GM18867 (cell line): Measurements from ENCODE around the gene SCAPER.

Experiments used
- ATAC-seq: cut with Tn5 transposase; IDR thresholded peaks from one replicate; pipeline ENCODE4 v1.9.1; 2021; ENCODE audit warnings: mild to moderate bottlenecking, moderate library complexity; ENCODE audit not compliant: unreplicated experiment

Gene SCAPER

DNA sequence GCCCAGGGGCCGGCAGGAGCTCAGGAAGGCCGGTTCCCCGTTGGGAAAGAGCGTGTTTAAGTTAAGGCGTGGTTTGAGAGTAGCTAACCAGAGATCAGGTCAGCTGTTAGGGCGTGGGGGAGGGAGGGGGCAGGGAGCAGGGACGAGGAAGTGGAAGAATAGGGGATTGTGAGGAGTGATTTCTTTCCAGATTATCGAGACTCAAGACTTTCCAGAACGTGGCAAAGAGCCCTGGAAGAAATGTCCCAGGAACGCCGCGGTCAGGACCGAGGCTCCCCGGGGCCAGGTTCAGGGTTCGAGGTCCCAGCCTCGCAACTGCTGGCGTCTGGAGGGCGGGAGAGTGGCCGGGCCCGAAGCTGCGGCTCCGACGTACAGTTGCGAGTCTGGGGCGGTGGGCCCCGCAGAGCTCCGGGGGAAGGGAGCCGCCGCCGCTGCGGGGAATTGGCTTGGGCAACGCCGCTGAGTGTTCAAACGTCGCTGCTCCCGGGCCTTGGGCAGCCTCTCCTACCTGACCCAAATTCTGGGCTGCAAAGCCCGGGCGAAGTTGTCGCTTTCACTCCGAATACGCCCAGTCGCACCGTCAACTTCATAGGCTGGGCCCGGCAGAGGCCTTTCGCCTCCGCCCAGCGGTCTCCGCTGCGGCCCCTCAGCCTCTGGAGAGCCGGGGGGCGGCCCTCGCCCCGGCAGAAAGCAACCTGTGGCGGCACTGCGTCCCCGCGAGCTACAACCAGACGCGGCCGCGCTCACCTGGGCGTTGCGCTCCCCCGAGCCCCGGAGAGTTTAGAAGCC is 559.1 kb downstream of the SCAPER start:
- ATAC-seq: peak; percentile 51

DNA sequence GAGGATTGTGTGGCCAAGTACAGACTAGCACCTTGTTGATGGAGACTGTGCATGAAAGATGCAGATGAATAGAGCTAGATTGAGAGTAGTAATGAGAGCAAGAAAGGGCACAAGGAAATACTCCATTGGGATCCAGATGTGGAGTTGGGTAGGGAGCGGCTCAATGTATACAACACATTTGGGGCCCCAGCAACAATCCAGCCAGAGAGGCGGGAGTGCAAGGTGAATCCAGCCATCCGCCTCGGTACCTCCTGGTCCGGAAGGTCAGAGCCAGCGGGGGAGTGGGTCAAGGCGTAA is 559.6 kb downstream of the SCAPER start:
- no peak for ATAC-seq

GRCh38 chr15:76344893-76345582 is 560.1 kb downstream of the SCAPER start:
- ATAC-seq: no peak

DNA sequence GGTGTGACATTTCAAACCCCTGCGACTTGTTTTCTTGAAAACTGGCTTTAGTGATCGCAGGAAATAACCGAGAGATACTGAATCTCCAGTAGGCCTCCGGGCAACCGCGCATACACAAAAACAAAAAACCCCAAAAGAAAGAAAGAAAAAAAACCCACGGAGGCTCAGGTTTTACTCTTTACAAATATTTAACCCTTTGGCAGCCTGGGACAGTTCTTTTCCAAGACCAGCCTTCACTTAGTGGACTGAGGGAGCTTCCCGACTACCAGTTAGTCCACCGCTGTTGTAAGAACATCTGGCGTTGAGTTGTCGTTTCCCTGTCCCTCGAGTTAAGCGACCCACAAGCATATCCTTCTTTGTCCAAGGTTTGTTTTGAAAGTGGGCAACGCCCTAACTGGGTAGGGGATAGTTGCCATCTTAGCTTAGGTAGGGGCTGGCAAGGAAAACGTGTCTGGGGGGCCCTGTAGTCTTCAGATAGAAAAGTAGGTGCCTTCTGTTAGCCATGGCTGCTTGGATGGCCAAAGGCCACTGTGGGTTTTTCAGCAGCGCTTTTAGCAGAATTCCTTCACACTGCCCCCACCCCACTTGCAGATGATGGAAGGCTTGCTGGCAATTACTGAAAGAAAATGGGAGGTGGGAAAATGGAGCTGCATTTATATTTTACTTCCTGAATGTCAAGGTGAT is 561.7 kb downstream of the SCAPER start:
- ATAC-seq: no peak

DNA sequence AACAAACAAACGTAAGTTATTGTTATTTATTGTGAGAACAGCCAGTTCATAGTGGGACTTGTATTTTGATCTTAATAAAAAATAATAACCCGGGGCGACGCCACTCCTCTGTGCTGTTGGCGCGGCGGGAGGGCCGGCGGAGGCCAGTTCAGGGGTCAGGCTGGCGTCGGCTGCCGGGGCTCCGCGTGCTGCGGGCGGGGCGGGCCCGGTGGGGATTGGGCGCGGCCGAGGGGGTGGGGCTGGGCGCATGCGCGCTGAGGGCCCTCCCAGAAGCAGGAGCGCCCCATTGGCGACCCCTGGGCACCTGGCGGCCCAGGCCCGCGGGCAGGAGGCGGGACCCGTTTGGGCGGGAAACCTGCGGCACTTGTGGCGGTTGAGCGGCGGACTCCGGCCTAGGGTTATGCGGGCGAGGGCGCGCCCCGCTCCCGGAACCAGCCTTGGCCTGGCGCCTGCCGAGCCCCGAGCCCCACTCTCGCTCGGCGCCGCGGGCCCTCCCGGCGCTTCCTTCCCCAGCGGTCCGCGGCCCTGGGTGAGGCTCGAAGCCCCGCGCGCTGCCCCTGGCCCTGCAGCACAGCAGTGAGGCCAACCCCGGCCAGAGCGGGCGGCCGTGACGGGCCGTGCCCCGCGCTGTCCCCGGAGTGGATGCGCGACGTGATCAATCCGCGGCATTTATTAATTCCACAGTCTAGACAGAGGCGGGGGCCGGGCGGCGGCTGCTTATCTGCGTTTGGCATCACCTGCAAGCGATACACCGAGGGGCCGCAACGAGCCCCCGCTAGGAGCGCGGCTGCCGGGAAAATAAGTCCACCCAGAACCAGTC is 562.5 kb downstream of the SCAPER start:
- ATAC-seq: no peak

DNA sequence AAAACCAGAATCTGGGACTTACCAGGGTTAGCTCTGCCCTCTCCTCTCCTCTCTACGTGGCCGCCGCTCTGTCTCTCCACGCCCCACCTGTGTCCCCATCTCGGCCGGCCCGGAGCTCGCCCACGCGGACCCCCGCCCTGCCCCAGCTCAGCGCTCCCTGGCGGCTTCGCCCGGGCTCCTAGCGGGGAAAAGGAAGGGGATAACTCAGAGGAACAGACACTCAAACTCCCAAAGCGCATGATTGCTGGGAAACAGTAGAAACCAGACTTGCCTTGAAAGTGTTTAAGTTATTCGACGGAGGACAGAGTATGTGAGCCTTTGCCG is 563.1 kb downstream of the SCAPER start:
- ATAC-seq: no peak

- ATAC-seq: no peak
These were observed 563.6 kb downstream of the SCAPER start for GRCh38 chr15:76341366-76342057.

GRCh38 chr15:76340803-76341365 is 564.3 kb downstream of the SCAPER start:
- ATAC-seq: no peak

GRCh38 chr15:76340198-76340802 is 564.8 kb downstream of the SCAPER start:
- ATAC-seq: no peak

GRCh38 chr15:76339305-76340197 is 565.6 kb downstream of the SCAPER start:
- no peak for ATAC-seq

DNA sequence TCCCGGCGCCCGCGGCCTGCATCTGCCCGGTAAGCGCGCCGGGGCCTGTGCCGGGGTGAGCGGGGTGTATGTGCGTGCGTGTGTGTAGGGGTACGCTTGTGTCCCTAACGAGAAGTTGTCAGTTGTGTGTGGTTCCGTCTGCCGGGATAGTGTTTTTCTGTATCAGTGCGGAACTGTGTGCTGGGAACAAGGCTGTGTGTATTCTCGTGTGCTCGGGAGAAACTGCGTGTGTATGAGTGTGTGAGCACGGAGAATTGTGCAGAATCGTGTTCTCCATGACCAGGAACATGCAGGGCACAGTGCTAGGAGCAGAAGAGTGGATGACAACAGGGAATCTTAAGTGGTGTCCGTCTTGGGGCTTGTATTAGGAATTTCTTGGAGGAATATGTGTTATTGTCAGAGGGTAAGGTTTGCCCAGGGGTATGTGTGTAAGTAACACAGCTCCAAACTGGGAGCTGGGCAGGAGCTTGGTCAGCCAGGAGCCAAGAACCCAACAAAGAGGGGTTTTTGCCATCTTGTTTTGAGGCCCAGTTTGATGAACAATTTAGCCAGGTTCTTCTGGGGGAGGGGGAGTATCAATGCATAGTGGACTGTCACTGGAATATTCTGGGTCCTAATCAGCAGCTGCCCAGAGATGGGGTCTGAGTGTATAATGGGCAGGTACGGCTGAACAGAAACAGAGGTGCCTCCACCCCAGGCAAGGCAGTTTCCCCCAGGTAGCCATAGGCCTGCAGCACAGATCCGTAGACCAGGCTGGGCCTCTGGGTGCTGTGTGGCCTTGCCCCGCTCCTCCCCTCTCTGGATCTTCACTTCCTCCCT is 566.4 kb downstream of the SCAPER start:
- ATAC-seq: no peak

GRCh38 chr15:76337696-76338485 is 567.2 kb downstream of the SCAPER start:
- ATAC-seq: no peak

DNA sequence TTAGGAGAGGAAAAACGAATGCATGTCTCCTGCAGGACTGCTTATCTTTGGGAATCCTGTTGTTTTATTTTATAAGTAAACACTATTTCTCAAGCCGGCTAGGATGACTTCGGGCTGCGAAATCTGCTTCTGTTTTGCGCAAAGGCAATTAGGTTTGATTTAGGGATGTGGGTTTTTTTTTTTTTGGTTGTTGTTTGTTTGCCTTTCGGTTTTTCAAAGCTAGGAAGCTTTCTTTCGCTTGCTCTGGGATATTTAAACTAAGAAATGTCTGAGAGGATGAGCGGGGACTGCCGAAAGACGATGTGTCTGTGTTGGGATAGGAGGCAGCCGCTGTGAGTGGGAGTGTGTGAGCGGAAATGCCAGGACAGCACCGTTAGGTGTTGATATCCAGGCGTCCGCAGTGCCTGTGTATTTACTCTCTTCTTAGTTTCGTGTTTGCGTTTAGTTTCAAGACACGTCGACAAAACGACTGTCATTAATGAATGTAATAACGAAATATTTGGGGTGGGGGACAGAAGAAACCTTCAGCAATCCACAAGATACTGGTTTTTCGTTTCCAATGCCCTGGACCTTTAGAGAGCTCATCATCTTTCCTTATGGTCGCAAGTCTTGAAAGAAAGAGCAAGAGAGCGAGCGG is 568.0 kb downstream of the SCAPER start:
- ATAC-seq: no peak

GRCh38 chr15:76336254-76337058 is 568.7 kb downstream of the SCAPER start, which contains the start of gene ISL2:
TSS of gene ISL2 (plus strand) at chr15:76336773. CDS start at chr15:76336884, 111 bp downstream.
- peak; percentile 74 for ATAC-seq

GRCh38 chr15:76335307-76336253 is 569.6 kb downstream of the SCAPER start:
- ATAC-seq: no peak
